Retinal pigment epithelial cell (primary cell): ENCODE results near the gene SIPA1.

ENCODE experiments used
- DNase-seq: peaks from one replicate; pipeline ENCODE4 v3.0.0-alpha.2; 2010; ENCODE audit warnings: low read depth
- H3K4me3 ChIP-seq: 2 replicates; pipeline ENCODE4 v1.5.1; 2011; ENCODE audit warnings: mild to moderate bottlenecking, low read length, control low read depth, moderate library complexity
- TF ChIP-seq, protein P1 (sequence below): conservative IDR thresholded peaks from 2 replicates; pipeline ENCODE4 v1.5.1; 2011; ENCODE audit warnings: low read depth, low read length, control low read depth, inconsistent platforms

The SIPA1 gene

DNA sequence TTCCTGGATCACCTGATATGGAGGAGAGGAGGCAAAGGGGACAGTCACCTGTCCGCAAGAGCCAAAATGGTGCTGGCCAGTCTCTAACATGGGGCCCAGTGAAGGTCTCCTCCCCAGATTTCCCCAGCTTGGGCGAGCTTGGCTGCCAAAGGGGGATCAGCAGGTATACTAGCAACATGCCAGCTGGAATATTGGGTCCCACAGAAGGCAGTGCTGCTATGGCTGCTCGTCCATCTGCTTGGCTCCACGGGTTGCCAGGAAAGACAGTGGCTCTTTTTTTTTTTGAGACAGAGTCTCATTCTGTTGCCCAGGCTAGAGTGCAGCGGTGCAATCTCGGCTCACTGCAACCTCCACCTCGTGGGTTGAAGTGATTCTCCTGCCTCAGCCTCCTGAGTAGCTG, 61.4 kb downstream of the SIPA1 start:
- DNase-seq = no peak
- H3K4me3 ChIP-seq = no peak overlapping the region
- TF ChIP-seq, protein P1, sequence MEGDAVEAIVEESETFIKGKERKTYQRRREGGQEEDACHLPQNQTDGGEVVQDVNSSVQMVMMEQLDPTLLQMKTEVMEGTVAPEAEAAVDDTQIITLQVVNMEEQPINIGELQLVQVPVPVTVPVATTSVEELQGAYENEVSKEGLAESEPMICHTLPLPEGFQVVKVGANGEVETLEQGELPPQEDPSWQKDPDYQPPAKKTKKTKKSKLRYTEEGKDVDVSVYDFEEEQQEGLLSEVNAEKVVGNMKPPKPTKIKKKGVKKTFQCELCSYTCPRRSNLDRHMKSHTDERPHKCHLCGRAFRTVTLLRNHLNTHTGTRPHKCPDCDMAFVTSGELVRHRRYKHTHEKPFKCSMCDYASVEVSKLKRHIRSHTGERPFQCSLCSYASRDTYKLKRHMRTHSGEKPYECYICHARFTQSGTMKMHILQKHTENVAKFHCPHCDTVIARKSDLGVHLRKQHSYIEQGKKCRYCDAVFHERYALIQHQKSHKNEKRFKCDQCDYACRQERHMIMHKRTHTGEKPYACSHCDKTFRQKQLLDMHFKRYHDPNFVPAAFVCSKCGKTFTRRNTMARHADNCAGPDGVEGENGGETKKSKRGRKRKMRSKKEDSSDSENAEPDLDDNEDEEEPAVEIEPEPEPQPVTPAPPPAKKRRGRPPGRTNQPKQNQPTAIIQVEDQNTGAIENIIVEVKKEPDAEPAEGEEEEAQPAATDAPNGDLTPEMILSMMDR = no peak

- TF ChIP-seq, protein P1 = no peak
- no peak for DNase-seq
- no peak overlapping the region for H3K4me3 ChIP-seq
These were observed 62.5 kb downstream of the SIPA1 start for GRCh38 chr11:65700399-65700798.
